Aorta (tissue), 5 donors: Measurements from ENCODE around the gene ADAM29. TPM values are rescaled to one million over a fixed set of nuclear protein-coding genes. Genes with fewer than 3 reads are reported as not detected.

Source experiments
- ATAC-seq: fragments of 200-7000 bp; cut with Tn5 transposase; one replicate; pipeline ENCODE4 v1.9.1; 2022; ENCODE audit warnings: moderate library complexity; ENCODE audit not compliant: low FRiP score
- DNase-seq, 2 donors: peaks; one replicate each; pipeline ENCODE4 v3.0.0-alpha.2; 2020
- H3K27ac ChIP-seq, 2 donors: one replicate each; pipeline ENCODE4 v1.5.1; 2013; ENCODE audit warnings: low read length in 2 of 2, mild to moderate bottlenecking in 2 of 2, moderate library complexity in 2 of 2, control low read depth in 1 of 2, inconsistent platforms in 1 of 2, low read depth in 1 of 2
- H3K27me3 ChIP-seq, 2 donors: one replicate each; pipeline ENCODE4 v1.6.1; 2013; ENCODE audit warnings: control low read depth in 1 of 2, low read length in 1 of 2, mild to moderate bottlenecking in 1 of 2, moderate library complexity in 1 of 2; ENCODE audit not compliant: insufficient read depth in 2 of 2, control insufficient read depth in 1 of 2
- H3K36me3 ChIP-seq, 2 donors: one replicate each; pipeline ENCODE4 v1.6.1; 2013; ENCODE audit warnings: control low read depth in 1 of 2, low read length in 1 of 2, mild to moderate bottlenecking in 1 of 2; ENCODE audit not compliant: insufficient read depth in 2 of 2, control insufficient read depth in 1 of 2
- H3K4me1 ChIP-seq, 2 donors: one replicate each; pipeline ENCODE4 v1.6.1; 2013; ENCODE audit warnings: low read length in 2 of 2, control low read depth in 1 of 2, mild to moderate bottlenecking in 1 of 2, moderate library complexity in 1 of 2; ENCODE audit not compliant: insufficient read depth in 2 of 2, control insufficient read depth in 1 of 2
- H3K4me3 ChIP-seq, 2 donors: one replicate each; pipeline ENCODE4 v1.5.1; 2013; ENCODE audit warnings: low read length in 2 of 2, control low read depth in 1 of 2, mild to moderate bottlenecking in 1 of 2
- H3K9me3 ChIP-seq: one replicate; pipeline ENCODE4 v1.6.1; 2013; ENCODE audit warnings: mild to moderate bottlenecking, low read length; ENCODE audit not compliant: control insufficient read depth
- WGBS, 2 donors: extraction: QIAGEN DNeasy Blood & Tissue Kit; methylation state at CpG; one replicate each; pipeline ENCODE4 v1.1.7; 2013; 5-methylcytosine and 5-hydroxymethylcytosine counted together
- intact Hi-C, 2 donors: fragments of 100-400 bp; cut with DNase I; formaldehyde crosslinking; loops; one replicate each; pipeline versions ENCODE4 v1.14.2 to v1.15.0; 2022
- polyA plus RNA-seq, 2 donors: library from polyadenylated mRNA; stranded (reverse); fragments of 200-250 nt; gene quantifications; one replicate each; pipeline ENCODE4 v1.2.3, GENCODE V29; 2013
- total RNA-seq, 2 donors: library from RNA; stranded (reverse); fragmentation: NEBNext Ultra II Directional; extraction: Animal tissue kit (Norgen Biotek cat#: 25700); gene quantifications; one replicate each; pipeline ENCODE4 v1.2.1, GENCODE V29; 2021
- donor health status: healthy with polysubstance abuse.
- donor health status: Bipolar disorder and iron deficiency.
- donor health status: DM: no; HTN: no; CAD: no.
- donor health status: DM: no; HTN: no; CAD: no.
- donor health status: DM: yes; HTN: yes; CAD: no.

Gene ADAM29
- total and polyA plus RNA-seq, 4 donors, result not detected

DNA sequence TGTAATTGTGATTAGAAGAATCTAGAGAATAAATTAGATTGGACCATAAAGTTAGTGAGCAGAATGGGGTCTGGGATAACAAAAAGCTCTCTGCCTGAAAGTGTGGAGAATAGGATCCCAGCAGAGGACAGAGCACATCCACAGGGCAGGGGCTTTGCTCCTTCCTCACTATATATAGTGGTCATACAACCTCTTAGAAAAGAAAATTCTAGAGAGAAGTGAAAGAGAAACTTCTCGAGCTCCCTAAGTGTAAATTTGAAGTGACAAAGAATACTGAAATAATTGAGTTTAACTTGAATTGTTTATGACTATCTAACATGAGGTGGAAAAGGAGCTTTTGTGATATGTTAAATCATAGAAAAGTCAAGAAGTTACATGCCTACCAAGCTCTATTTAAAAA is 14.9 kb downstream of the ADAM29 start:
- WGBS, 2 donors, result 82 to 88% methylated on average over 1 of the region's 1 CpG
- ATAC-seq (no peak), DNase-seq (no peak)
- Histone ChIP-seq H3K9me3 (no peaks in the 10 kb centered on the region), H3K27ac (no peak overlapping the region), H3K4me3 (no peak overlapping the region), H3K27me3 (no peaks in the 10 kb centered on the region), H3K36me3 (no peaks in the 10 kb centered on the region), H3K4me1 (no peaks in the 10 kb centered on the region)
- intact Hi-C loops, result no loop called here

DNA sequence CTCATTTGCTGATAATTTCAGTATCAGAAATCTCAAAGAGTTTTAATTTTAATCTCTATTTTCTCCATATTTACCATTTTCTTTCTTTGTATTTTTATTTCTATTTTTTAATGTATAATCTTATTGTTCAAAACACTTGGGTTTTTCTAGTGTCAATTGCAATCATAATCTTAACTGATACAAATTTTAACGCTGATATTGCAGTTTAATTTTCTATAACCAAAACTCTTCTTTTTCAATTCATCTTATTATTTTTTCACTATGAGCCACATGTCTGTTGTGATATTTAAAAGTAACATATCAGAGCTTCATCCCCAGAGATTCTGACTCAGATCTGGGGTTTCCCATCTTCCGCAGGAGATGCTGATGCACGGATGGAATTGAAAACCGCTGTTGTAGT is 16.2 kb downstream of the ADAM29 start:
- no peak for ATAC-seq
- H3K27me3 ChIP-seq, result no peaks in the 10 kb centered on the region
- H3K4me3 ChIP-seq, result no peak overlapping the region
- no peak overlapping the region for H3K27ac ChIP-seq
- no peaks in the 10 kb centered on the region for H3K36me3 ChIP-seq
- intact Hi-C loops, result no loop called here
- DNase-seq, result no peak
- WGBS, 2 donors, result 90 to 93% methylated on average over 4 of the region's 4 CpGs
- no peaks in the 10 kb centered on the region for H3K9me3 ChIP-seq
- no peaks in the 10 kb centered on the region for H3K4me1 ChIP-seq

DNA sequence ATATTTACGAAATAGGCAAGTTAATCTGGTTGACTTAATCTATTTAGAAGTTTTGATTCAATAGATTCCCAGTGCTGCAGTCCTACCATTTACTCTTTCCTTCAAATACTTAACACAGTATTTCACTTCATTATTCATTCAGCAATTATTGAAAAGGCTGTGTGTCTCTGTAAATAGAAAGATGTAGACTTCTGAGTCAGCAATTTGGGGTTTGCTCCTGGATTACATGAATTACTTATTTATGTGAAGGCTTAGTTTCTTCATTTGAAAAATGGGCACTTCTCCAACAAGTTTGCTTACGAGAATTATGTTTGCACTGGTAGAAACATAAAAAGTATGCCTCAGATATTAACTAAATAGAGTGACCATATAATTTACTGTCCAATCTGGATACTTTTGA is 17.4 kb downstream of the ADAM29 start:
- DNase-seq, result no peak
- WGBS, 2 donors, result 64 to 77% methylated on average over 2 of the region's 2 CpGs
- Histone ChIP-seq H3K27ac (no peak overlapping the region), H3K36me3 (no peaks in the 10 kb centered on the region), H3K4me1 (no peaks in the 10 kb centered on the region), H3K27me3 (no peaks in the 10 kb centered on the region), H3K4me3 (no peak overlapping the region), H3K9me3 (no peaks in the 10 kb centered on the region)
- ATAC-seq, result no peak
- intact Hi-C loops, result no loop called here

DNA sequence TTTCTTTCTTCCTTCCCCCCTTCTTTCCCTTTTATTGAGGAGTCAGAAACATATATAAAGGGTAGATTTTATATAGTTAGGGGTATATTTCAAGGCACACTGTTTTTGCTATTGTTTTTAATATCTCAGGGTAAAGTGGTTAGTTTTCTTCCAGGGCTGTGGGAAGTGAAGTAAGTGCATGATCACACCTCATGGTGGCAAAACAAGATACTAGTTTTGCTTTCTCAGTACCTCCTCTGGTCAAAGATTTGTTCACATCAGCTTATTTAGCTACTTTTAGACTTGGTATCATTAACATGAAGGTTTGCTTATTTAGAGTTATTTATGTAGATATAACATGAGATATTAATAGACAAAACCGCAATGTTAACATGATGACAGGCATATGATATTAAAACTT is 21.8 kb downstream of the ADAM29 start:
- intact Hi-C loops, result no loop called here
- DNase-seq (no peak), ATAC-seq (no peak)
- Histone ChIP-seq H3K36me3 (no peaks in the 10 kb centered on the region), H3K27me3 (no peaks in the 10 kb centered on the region), H3K4me3 (no peak overlapping the region), H3K27ac (no peak overlapping the region), H3K9me3 (no peaks in the 10 kb centered on the region), H3K4me1 (no peaks in the 10 kb centered on the region)
- WGBS, 2 donors, result 45 to 54% methylated on average over 1 of the region's 1 CpG

DNA sequence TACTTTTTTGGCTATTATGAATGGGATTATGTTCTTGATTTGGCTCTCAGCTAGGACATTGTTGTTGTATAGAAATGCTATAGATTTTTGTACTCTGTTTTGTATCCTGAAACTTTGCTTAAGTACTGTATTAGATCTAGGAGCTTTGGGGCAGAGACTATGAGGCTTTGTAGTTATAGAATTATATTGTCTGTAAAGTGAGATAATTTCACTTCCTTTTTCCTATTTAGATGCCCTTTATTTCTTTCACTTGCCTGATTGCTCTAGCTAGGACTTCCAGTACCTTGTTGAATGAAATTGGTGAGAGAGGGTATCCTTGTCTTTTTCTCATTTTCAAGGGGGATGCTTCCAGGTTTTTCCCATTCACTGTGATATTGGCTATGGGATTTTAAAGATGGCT is 28.1 kb downstream of the ADAM29 start:
- Histone ChIP-seq H3K27ac (no peak overlapping the region), H3K9me3 (peaks cover 2% of the 10 kb centered on the region), H3K4me1 (no peaks in the 10 kb centered on the region), H3K4me3 (no peak overlapping the region), H3K36me3 (no peaks in the 10 kb centered on the region), H3K27me3 (no peaks in the 10 kb centered on the region)
- ATAC-seq (no peak), DNase-seq (no peak)
- intact Hi-C loops, result no loop called here

DNA sequence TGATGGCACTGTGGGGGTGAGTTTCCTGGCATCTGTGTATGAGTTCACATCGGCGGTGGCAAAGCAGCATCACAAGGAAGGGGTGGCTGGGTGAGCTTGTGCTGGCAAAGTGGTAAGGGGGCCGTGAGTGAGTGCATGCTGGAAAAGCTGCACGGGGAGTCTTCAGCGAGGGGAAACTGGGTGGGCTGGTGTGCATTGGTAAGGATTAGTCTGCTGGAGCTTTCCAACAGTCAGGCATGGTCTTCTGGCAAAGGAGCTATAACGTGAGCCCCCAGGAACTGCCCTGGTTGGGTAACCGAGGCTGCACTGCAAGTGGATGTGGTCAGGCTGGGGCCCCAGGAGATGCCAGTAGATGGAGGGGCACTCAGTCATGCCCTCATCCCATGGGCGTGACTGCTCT is 30.7 kb downstream of the ADAM29 start:
- intact Hi-C loops, result no loop called here
- no peaks in the 10 kb centered on the region for H3K36me3 ChIP-seq
- no peak for ATAC-seq

DNA sequence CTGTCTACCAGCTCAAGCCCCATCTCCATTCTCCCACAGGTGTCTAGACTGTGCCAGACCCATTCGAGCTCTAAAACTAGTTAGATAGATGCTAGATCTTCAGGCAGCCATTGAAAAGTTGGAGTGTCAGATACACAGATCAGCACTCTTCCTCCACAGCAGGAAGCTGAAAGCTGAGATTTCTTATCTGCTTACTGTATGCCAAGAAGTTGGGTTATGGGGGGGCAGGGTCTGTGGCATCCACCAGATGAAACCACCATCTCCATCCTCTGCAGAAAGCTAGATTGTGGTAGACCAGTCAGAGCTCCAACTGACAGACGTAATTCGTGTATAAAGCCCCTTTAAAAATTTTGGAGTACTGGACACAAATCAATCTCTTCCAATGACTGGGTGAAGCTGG is 54.8 kb downstream of the ADAM29 start:
- DNase-seq, result no peak
- no peaks in the 10 kb centered on the region for H3K27me3 ChIP-seq
- H3K9me3 ChIP-seq, result no peaks in the 10 kb centered on the region
- H3K36me3 ChIP-seq, result no peaks in the 10 kb centered on the region
- intact Hi-C loops, result no loop called here
- H3K4me1 ChIP-seq, result no peaks in the 10 kb centered on the region
- H3K27ac ChIP-seq, result no peak overlapping the region
- no peak overlapping the region for H3K4me3 ChIP-seq
- 84 to 94% methylated on average over 3 of the region's 3 CpGs for WGBS, 2 donors
- ATAC-seq, result no peak

More for the DNA sequence above, 30.7 kb downstream of the ADAM29 start:
- no peak overlapping the region for H3K4me3 ChIP-seq
- 93 to 94% methylated on average over 8 of the region's 8 CpGs for WGBS, 2 donors
- H3K27ac ChIP-seq, result no peak overlapping the region
- H3K4me1 ChIP-seq, result no peaks in the 10 kb centered on the region
- H3K9me3 ChIP-seq, result peaks cover 2% of the 10 kb centered on the region
- DNase-seq, result no peak
- no peaks in the 10 kb centered on the region for H3K27me3 ChIP-seq

DNA sequence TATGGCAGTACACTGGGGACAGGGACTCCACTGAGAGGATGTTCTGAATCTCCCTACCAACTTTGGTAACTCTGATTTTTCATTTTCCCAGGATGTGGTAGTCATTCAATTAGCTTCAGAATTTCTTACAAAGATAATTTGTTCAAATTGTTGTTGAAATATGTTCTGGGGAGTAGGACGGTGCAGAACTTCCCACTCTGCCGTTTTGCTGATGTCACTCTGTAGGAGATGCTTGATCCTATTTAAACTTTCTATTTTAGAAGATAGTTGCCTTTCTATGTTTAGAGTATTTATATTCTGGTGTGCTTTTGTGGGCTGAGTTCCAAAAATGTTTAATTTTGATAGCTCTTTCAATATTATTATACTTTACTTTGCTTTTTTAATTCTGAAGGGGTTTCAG is 55.2 kb downstream of the ADAM29 start:
- ATAC-seq, result no peak
- Histone ChIP-seq H3K27ac (no peak overlapping the region), H3K36me3 (no peaks in the 10 kb centered on the region), H3K9me3 (no peaks in the 10 kb centered on the region), H3K4me3 (no peak overlapping the region), H3K4me1 (no peaks in the 10 kb centered on the region), H3K27me3 (no peaks in the 10 kb centered on the region)
- no peak for DNase-seq
- intact Hi-C loops, result no loop called here
- 21 to 34% methylated on average over 2 of the region's 2 CpGs for WGBS, 2 donors

DNA sequence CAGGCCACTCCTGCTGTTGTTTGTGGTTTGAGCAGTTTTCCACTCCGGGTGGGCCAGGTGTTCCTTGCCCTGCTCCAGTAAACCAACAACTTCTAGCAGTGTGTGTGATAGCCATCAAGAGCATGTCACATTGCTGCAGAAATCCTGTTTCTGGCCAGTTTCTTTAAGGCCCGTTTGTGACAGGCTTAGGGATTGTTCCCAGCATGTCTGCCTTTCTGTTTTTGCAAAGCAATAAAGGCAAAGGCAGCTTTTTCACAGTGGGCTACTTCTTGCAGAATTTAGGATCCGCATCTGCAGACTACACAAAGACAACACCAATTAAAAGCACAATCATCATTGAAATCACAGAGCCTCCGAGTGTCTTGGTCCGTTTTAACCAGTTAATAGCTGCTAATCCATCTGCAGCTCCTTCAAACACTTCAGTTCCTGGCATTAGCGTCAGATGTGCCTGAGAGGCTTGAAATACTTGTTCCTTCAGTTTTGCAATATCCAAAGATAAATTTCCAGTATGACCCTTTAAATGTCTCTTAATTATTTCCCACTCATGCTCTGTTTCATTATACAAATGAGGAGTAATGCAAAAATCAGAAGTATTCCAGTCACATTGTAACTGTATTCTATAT is 65.1 kb downstream of the ADAM29 start:
- Histone ChIP-seq H3K4me3 (no peak overlapping the region), H3K27ac (no peak overlapping the region), H3K27me3 (no peaks in the 10 kb centered on the region), H3K36me3 (no peaks in the 10 kb centered on the region), H3K4me1 (no peaks in the 10 kb centered on the region), H3K9me3 (peaks cover 1% of the 10 kb centered on the region)
- intact Hi-C loops, result no loop called here
- DNase-seq (no peak), ATAC-seq (no peak)
- 57 to 64% methylated on average over 6 of the region's 6 CpGs for WGBS, 2 donors
